IMR-90 (cell line): ENCODE data around the gene ATXN1.

ENCODE experiments used
- CEBPB ChIP-seq: IDR thresholded peaks from 2 replicates; pipeline ENCODE4 v1.6.1; 2012; ENCODE audit warnings: low read depth, low read length, improper control_type of control experiment
- MAFK ChIP-seq: IDR thresholded peaks from 2 replicates; pipeline ENCODE4 v1.6.1; 2012; ENCODE audit warnings: low read depth, low read length, improper control_type of control experiment
- MAZ ChIP-seq: IDR thresholded peaks from 2 replicates; pipeline ENCODE4 v1.6.1; 2012; ENCODE audit warnings: low read depth, mild to moderate bottlenecking, low read length, improper control_type of control experiment, moderate library complexity, borderline replicate concordance
- MXI1 ChIP-seq: IDR thresholded peaks from 2 replicates; pipeline ENCODE4 v1.6.1; 2012; ENCODE audit warnings: low read depth, mild to moderate bottlenecking, low read length, moderate library complexity, borderline replicate concordance
- POLR2A ChIP-seq: IDR thresholded peaks from 2 replicates; pipeline ENCODE4 v1.6.1; 2012; ENCODE audit warnings: mild to moderate bottlenecking, low read depth, low read length
- RAD21 ChIP-seq: IDR thresholded peaks from 2 replicates; pipeline ENCODE4 v1.6.1; 2012; ENCODE audit warnings: low read length, improper control_type of control experiment
- RCOR1 ChIP-seq: IDR thresholded peaks from 2 replicates; pipeline ENCODE4 v1.6.1; 2012; ENCODE audit warnings: mild to moderate bottlenecking, low read length, improper control_type of control experiment; ENCODE audit not compliant: insufficient replicate concordance
- RFX5 ChIP-seq: IDR thresholded peaks from 2 replicates; pipeline ENCODE4 v1.8.0; 2012; ENCODE audit warnings: low read depth, mild to moderate bottlenecking, low read length, moderate library complexity
- USF2 ChIP-seq: fragments of 150-350 bp; IDR thresholded peaks from 2 replicates; pipeline ENCODE4 v1.6.1; 2017; ENCODE audit warnings: mild to moderate bottlenecking, antibody characterized with exemption, low read length, low read depth
- TF ChIP-seq, protein P1 (sequence below): conservative IDR thresholded peaks from 2 replicates; pipeline ENCODE4 v1.5.1; 2012; ENCODE audit warnings: mild to moderate bottlenecking, low read depth, low read length, improper control_type of control experiment
- TF ChIP-seq, protein P2 (sequence below): fragments of 150-350 bp; IDR thresholded peaks from 2 replicates; pipeline ENCODE4 v1.6.1; 2016; ENCODE audit warnings: low read depth, mild to moderate bottlenecking, low read length, moderate library complexity, borderline replicate concordance

GRCh38 chr6:16335176-16335575 is 426.1 kb downstream of the ATXN1 start:
- TF ChIP-seq POLR2A (no peak), USF2 (no peak), RAD21 (no peak), MXI1 (no peak), MAFK (no peak), MAZ (no peak), CEBPB (no peak), RCOR1 (no peak), RFX5 (no peak)
- TF ChIP-seq, protein P1, sequence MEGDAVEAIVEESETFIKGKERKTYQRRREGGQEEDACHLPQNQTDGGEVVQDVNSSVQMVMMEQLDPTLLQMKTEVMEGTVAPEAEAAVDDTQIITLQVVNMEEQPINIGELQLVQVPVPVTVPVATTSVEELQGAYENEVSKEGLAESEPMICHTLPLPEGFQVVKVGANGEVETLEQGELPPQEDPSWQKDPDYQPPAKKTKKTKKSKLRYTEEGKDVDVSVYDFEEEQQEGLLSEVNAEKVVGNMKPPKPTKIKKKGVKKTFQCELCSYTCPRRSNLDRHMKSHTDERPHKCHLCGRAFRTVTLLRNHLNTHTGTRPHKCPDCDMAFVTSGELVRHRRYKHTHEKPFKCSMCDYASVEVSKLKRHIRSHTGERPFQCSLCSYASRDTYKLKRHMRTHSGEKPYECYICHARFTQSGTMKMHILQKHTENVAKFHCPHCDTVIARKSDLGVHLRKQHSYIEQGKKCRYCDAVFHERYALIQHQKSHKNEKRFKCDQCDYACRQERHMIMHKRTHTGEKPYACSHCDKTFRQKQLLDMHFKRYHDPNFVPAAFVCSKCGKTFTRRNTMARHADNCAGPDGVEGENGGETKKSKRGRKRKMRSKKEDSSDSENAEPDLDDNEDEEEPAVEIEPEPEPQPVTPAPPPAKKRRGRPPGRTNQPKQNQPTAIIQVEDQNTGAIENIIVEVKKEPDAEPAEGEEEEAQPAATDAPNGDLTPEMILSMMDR, result no peak
- TF ChIP-seq, protein P2, sequence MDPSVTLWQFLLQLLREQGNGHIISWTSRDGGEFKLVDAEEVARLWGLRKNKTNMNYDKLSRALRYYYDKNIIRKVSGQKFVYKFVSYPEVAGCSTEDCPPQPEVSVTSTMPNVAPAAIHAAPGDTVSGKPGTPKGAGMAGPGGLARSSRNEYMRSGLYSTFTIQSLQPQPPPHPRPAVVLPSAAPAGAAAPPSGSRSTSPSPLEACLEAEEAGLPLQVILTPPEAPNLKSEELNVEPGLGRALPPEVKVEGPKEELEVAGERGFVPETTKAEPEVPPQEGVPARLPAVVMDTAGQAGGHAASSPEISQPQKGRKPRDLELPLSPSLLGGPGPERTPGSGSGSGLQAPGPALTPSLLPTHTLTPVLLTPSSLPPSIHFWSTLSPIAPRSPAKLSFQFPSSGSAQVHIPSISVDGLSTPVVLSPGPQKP, result no peak
